ENCODE data around the gene SHC4.

SHC4 gene

DNA sequence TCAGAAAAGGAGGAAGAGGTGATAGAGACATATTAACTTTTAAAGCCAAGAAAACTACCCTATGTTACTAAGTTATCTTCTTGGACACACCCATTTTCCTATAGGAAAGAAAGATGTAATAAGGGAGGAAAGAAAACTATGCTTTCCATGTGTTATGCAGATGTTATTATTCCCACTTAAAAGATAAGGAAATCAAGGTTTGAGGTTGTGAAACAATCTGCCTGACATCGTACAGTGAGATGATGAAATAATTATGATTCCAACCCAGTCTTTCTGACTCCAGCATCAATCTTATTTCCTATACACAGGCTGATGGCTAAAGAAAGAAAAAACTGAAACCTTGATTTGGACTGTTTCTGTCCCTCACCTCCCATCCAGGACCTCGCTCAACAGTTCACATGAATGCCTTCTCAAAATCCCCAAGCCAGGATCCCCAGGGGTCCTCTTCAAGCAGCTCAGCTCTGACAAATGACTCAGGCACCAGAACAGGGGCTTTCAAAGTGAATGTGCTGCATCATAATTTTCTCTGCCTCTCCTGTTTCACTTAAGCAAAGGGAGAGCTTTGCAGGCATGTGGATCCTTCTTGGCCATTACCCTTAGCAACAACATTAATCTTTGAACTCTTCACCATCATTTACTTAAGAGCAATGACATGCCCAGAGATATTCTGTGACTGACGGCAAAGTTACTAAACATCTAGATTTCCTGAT, 98.2 kb downstream of the SHC4 start:
- no peak overlapping the region for H3K27ac ChIP-seq (replicated peaks)
- no peaks in the 10 kb centered on the region for H3K27me3 ChIP-seq (ENCODE audit: insufficient read depth, poor library complexity, severe bottlenecking)
- H3K4me3 ChIP-seq (replicated peaks; ENCODE audit: insufficient read depth, low read length): no peak overlapping the region
- no peak for DNase-seq (ENCODE audit: low read depth in 1 of 2, low spot score in 1 of 2)
- TF ChIP-seq, protein P1, sequence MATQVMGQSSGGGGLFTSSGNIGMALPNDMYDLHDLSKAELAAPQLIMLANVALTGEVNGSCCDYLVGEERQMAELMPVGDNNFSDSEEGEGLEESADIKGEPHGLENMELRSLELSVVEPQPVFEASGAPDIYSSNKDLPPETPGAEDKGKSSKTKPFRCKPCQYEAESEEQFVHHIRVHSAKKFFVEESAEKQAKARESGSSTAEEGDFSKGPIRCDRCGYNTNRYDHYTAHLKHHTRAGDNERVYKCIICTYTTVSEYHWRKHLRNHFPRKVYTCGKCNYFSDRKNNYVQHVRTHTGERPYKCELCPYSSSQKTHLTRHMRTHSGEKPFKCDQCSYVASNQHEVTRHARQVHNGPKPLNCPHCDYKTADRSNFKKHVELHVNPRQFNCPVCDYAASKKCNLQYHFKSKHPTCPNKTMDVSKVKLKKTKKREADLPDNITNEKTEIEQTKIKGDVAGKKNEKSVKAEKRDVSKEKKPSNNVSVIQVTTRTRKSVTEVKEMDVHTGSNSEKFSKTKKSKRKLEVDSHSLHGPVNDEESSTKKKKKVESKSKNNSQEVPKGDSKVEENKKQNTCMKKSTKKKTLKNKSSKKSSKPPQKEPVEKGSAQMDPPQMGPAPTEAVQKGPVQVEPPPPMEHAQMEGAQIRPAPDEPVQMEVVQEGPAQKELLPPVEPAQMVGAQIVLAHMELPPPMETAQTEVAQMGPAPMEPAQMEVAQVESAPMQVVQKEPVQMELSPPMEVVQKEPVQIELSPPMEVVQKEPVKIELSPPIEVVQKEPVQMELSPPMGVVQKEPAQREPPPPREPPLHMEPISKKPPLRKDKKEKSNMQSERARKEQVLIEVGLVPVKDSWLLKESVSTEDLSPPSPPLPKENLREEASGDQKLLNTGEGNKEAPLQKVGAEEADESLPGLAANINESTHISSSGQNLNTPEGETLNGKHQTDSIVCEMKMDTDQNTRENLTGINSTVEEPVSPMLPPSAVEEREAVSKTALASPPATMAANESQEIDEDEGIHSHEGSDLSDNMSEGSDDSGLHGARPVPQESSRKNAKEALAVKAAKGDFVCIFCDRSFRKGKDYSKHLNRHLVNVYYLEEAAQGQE (IDR thresholded peaks at IDR 0.05; ENCODE audit: insufficient replicate concordance, low read depth): no peak
- TF ChIP-seq SPI1 (IDR thresholded peaks at IDR 0.05; ENCODE audit: borderline replicate concordance, low read depth): no peak
- TF ChIP-seq POLR2AphosphoS5 (IDR thresholded peaks at IDR 0.05; ENCODE audit: low read depth): no peak
- TF ChIP-seq, protein P2, sequence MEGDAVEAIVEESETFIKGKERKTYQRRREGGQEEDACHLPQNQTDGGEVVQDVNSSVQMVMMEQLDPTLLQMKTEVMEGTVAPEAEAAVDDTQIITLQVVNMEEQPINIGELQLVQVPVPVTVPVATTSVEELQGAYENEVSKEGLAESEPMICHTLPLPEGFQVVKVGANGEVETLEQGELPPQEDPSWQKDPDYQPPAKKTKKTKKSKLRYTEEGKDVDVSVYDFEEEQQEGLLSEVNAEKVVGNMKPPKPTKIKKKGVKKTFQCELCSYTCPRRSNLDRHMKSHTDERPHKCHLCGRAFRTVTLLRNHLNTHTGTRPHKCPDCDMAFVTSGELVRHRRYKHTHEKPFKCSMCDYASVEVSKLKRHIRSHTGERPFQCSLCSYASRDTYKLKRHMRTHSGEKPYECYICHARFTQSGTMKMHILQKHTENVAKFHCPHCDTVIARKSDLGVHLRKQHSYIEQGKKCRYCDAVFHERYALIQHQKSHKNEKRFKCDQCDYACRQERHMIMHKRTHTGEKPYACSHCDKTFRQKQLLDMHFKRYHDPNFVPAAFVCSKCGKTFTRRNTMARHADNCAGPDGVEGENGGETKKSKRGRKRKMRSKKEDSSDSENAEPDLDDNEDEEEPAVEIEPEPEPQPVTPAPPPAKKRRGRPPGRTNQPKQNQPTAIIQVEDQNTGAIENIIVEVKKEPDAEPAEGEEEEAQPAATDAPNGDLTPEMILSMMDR (IDR thresholded peaks at IDR 0.05; ENCODE audit: insufficient read depth, low read length): no peak
- no peak for TF ChIP-seq GABPA (IDR thresholded peaks at IDR 0.05; ENCODE audit: low read depth)

DNA sequence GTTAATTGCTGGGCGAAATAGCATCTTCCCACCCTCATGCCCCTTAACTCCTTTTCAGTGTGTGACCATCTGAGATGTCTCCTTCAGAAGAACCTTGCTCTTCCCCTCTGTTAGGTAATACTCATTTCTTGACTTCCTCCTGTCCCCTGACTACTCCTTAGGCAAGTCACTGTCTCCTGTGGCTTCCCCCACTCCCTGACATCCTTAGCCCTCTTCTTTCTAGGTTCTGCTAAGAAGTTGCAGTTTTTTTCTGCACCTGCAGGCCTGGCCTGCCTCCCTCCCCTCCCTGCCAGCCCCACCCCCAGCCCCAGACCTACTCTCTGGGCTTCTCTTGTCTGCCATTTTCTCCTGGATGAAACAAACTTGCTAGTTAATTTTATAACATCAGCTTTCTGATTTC, 101.0 kb downstream of the SHC4 start:
- Histone ChIP-seq H3K27ac (replicated peaks) (peak overlapping the region; percentile 22; the same call in 1 of the 2 replicates), H3K4me3 (replicated peaks; ENCODE audit: insufficient read depth, low read length) (no peak overlapping the region), H3K27me3 (ENCODE audit: insufficient read depth, poor library complexity, severe bottlenecking) (no peaks in the 10 kb centered on the region)
- TF ChIP-seq, protein P1 (IDR thresholded peaks at IDR 0.05; ENCODE audit: insufficient replicate concordance, low read depth): no peak
- TF ChIP-seq, protein P2 (IDR thresholded peaks at IDR 0.05; ENCODE audit: insufficient read depth, low read length): no peak
- TF ChIP-seq SPI1 (IDR thresholded peaks at IDR 0.05; ENCODE audit: borderline replicate concordance, low read depth) (peak; percentile 87), POLR2AphosphoS5 (IDR thresholded peaks at IDR 0.05; ENCODE audit: low read depth) (no peak), GABPA (IDR thresholded peaks at IDR 0.05; ENCODE audit: low read depth) (no peak)
- peak; percentile 78 to 88 for DNase-seq (ENCODE audit: low read depth in 1 of 2, low spot score in 1 of 2)

DNA sequence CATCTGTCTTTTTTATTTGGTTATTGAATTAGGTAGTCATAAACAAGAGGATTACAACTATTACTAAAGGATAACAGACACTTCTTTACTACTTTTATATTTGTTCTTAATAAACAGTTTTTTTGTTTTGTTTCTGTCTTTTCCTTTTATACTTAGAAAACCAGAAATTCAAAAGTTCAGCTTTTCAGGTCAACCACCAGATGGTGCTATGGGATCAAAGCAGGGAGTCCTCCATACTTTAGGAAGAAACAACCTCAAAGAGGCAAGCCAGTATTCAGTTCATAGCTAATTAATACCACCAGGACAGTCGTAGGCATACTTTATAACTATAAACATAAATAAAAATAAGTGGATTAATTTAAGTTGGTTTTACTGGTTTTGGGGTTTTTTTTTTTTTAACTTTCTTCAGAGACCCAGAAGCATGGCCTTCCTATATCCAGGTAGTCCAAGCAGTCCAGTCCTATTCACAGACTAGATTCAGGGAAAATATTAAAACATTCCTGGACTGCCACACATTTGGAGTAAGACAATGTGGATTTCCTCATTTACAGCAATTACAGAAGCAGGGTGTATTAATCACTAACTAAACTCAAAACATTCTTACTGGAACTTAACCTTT, 101.8 kb downstream of the SHC4 start:
- peak in 1 of 2 experiments; percentile 63 for DNase-seq (ENCODE audit: low read depth in 1 of 2, low spot score in 1 of 2)
- Histone ChIP-seq H3K27me3 (ENCODE audit: insufficient read depth, poor library complexity, severe bottlenecking) (no peaks in the 10 kb centered on the region), H3K4me3 (replicated peaks; ENCODE audit: insufficient read depth, low read length) (no peak overlapping the region), H3K27ac (replicated peaks) (peak overlapping the region; percentile 22)
- TF ChIP-seq, protein P2 (IDR thresholded peaks at IDR 0.05; ENCODE audit: insufficient read depth, low read length): peak; percentile 46
- TF ChIP-seq SPI1 (IDR thresholded peaks at IDR 0.05; ENCODE audit: borderline replicate concordance, low read depth): no peak
